ENCODE measurements around the gene MCC. TPM values are rescaled to one million over a fixed set of nuclear protein-coding genes. Genes with fewer than 3 reads are reported as not detected.

The MCC gene
- total RNA-seq, 1 experiment from 2014 or later: 23.5 TPM

DNA sequence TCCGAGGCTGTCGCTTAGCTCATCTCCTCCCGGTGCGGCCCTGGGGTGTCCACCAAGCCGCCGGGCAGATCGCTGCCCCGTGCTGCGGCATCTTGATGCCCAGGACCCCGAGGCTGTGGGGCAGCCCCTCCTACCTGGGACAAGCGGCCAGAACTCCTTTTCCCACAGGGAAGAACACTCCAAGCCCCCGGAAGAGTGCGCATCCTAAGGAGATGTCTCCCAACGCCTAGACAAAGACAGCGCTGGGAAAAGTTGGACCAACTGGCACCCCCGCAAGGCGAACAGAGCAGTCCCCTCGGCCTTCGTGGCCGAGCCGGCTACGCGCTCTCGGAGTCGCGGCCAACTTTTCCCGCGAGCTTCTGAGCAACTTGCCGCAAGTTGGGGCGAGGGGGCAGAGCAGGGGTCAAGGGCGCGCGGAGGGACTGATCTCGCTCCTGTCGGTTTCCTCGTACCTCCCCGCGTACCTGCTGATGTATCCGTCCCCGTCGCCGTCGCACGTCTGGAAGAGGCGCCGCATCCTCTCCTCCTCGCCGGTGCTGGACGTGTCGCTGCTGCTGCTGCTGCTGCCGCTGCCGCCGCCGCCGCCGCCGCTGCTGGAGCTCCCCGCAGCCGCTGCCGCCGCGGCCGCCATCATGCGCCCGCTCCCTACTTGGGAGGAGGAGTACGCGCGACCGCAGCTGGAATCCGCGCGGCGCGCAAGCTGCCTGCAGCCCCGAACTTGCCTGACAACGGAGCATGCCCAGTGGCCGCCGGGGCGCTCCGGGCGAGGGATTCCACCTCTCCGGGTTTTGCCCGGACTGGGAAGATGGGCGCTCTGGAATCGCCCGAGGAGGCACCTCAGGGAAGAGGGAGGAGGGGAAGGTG lies at the start of gene MCC (continued):
- TF ChIP-seq, protein P1, sequence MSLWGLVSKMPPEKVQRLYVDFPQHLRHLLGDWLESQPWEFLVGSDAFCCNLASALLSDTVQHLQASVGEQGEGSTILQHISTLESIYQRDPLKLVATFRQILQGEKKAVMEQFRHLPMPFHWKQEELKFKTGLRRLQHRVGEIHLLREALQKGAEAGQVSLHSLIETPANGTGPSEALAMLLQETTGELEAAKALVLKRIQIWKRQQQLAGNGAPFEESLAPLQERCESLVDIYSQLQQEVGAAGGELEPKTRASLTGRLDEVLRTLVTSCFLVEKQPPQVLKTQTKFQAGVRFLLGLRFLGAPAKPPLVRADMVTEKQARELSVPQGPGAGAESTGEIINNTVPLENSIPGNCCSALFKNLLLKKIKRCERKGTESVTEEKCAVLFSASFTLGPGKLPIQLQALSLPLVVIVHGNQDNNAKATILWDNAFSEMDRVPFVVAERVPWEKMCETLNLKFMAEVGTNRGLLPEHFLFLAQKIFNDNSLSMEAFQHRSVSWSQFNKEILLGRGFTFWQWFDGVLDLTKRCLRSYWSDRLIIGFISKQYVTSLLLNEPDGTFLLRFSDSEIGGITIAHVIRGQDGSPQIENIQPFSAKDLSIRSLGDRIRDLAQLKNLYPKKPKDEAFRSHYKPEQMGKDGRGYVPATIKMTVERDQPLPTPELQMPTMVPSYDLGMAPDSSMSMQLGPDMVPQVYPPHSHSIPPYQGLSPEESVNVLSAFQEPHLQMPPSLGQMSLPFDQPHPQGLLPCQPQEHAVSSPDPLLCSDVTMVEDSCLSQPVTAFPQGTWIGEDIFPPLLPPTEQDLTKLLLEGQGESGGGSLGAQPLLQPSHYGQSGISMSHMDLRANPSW (CRISPR knock-in tag; conservative IDR thresholded peaks at IDR 0.05; ENCODE audit: low read depth): no peak
- TF ChIP-seq, protein P2, sequence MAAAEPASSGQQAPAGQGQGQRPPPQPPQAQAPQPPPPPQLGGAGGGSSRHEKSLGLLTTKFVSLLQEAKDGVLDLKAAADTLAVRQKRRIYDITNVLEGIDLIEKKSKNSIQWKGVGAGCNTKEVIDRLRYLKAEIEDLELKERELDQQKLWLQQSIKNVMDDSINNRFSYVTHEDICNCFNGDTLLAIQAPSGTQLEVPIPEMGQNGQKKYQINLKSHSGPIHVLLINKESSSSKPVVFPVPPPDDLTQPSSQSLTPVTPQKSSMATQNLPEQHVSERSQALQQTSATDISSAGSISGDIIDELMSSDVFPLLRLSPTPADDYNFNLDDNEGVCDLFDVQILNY (CRISPR knock-in tag; IDR thresholded peaks at IDR 0.05): no peak; the same call in 1 of the 2 replicates
- TF ChIP-seq NR2C2 (CRISPR knock-in tag; IDR thresholded peaks at IDR 0.05) (0 out of 2 replicates have a peak, but pooled peaks have one; percentile 26), JUN (CRISPR knock-in tag; IDR thresholded peaks at IDR 0.05) (no peak), ZNF263 (CRISPR knock-in tag; IDR thresholded peaks at IDR 0.05; ENCODE audit: low read depth) (peak; percentile 70; the same call in 1 of the 2 replicates), FOXP1 (CRISPR knock-in tag; IDR thresholded peaks at IDR 0.05; ENCODE audit: borderline replicate concordance) (peak; percentile 94), NFYB (CRISPR knock-in tag; conservative IDR thresholded peaks at IDR 0.05; ENCODE audit: low read depth) (0 out of 2 replicates have a peak, but pooled peaks have one; percentile 18)

DNA sequence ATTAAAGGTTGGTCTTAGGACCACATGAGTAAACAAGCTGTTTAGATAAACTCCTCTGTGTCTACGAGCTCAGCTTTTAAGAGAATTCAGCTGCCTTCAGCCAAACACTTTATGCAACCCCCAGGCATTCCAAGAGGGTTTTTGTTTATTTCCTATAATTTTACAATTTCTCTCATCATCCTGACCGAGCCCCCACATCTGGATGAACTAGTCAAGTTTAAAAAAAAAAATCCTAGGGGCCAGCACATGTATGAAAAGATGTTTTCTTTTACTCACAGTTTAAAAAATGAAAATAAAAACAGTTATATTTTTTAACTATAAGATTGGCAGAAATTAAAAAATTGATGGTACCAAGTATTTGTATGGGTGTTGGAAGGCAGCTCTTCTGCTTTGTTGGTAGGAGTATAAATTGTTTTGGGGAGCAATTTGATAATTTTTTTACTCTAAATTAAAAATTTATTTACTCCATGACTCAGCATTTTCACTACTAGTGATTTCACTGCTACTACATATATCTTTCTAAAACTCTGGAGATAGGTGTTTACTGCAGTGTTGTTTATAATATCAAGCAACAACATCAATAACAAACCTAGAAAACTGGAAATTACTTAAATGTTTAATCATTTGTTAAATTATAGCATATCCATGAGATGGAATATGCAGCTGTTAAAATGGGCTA lies 43.4 kb upstream of the MCC start:
- DNase-seq (ENCODE audit: low spot score) (no peak), ATAC-seq (no peak)
- Mint-ChIP-seq H3K27me3 (ENCODE audit: low read depth) (no peaks in the 10 kb centered on the region; the same call in 1 of the 2 replicates), H3K9me3 (peaks cover 38% of the 10 kb centered on the region), H3K4me3 (no peak overlapping the region), H3K27ac (no peak overlapping the region), H3K4me1 (no peaks in the 10 kb centered on the region), H3K36me3 (peaks cover 59% of the 10 kb centered on the region)
- ChIA-PET POLR2A (no interaction called here), CTCF (no interaction called here)
- TF ChIP-seq ZNF219 (CRISPR knock-in tag; IDR thresholded peaks at IDR 0.05; ENCODE audit: borderline replicate concordance): no peak
- TF ChIP-seq, protein P3, sequence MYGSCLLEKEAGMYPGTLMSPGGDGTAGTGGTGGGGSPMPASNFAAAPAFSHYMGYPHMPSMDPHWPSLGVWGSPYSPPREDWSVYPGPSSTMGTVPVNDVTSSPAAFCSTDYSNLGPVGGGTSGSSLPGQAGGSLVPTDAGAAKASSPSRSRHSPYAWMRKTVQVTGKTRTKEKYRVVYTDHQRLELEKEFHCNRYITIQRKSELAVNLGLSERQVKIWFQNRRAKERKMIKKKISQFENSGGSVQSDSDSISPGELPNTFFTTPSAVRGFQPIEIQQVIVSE (CRISPR knock-in tag; IDR thresholded peaks at IDR 0.05; ENCODE audit: borderline replicate concordance): no peak
- TF ChIP-seq, protein P4, sequence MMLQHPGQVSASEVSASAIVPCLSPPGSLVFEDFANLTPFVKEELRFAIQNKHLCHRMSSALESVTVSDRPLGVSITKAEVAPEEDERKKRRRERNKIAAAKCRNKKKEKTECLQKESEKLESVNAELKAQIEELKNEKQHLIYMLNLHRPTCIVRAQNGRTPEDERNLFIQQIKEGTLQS (CRISPR knock-in tag; conservative IDR thresholded peaks at IDR 0.05): no peak
- TF ChIP-seq HMGA2 (CRISPR knock-in tag; IDR thresholded peaks at IDR 0.05): no peak
- TF ChIP-seq, protein P5, sequence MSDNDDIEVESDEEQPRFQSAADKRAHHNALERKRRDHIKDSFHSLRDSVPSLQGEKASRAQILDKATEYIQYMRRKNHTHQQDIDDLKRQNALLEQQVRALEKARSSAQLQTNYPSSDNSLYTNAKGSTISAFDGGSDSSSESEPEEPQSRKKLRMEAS (CRISPR knock-in tag; IDR thresholded peaks at IDR 0.05): no peak
- no peak for TF ChIP-seq ETV6 (CRISPR knock-in tag; IDR thresholded peaks at IDR 0.05)
- TF ChIP-seq, protein P6, sequence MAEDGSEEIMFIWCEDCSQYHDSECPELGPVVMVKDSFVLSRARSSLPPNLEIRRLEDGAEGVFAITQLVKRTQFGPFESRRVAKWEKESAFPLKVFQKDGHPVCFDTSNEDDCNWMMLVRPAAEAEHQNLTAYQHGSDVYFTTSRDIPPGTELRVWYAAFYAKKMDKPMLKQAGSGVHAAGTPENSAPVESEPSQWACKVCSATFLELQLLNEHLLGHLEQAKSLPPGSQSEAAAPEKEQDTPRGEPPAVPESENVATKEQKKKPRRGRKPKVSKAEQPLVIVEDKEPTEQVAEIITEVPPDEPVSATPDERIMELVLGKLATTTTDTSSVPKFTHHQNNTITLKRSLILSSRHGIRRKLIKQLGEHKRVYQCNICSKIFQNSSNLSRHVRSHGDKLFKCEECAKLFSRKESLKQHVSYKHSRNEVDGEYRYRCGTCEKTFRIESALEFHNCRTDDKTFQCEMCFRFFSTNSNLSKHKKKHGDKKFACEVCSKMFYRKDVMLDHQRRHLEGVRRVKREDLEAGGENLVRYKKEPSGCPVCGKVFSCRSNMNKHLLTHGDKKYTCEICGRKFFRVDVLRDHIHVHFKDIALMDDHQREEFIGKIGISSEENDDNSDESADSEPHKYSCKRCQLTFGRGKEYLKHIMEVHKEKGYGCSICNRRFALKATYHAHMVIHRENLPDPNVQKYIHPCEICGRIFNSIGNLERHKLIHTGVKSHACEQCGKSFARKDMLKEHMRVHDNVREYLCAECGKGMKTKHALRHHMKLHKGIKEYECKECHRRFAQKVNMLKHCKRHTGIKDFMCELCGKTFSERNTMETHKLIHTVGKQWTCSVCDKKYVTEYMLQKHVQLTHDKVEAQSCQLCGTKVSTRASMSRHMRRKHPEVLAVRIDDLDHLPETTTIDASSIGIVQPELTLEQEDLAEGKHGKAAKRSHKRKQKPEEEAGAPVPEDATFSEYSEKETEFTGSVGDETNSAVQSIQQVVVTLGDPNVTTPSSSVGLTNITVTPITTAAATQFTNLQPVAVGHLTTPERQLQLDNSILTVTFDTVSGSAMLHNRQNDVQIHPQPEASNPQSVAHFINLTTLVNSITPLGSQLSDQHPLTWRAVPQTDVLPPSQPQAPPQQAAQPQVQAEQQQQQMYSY (CRISPR knock-in tag; IDR thresholded peaks at IDR 0.05): no peak
- TF ChIP-seq ZBTB21 (CRISPR knock-in tag; IDR thresholded peaks at IDR 0.05; ENCODE audit: borderline replicate concordance): no peak
- TF ChIP-seq MYBL2 (CRISPR knock-in tag; IDR thresholded peaks at IDR 0.05): no peak
- TF ChIP-seq, protein P7, sequence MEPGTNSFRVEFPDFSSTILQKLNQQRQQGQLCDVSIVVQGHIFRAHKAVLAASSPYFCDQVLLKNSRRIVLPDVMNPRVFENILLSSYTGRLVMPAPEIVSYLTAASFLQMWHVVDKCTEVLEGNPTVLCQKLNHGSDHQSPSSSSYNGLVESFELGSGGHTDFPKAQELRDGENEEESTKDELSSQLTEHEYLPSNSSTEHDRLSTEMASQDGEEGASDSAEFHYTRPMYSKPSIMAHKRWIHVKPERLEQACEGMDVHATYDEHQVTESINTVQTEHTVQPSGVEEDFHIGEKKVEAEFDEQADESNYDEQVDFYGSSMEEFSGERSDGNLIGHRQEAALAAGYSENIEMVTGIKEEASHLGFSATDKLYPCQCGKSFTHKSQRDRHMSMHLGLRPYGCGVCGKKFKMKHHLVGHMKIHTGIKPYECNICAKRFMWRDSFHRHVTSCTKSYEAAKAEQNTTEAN (CRISPR knock-in tag; IDR thresholded peaks at IDR 0.05): no peak
- no peak for TF ChIP-seq MXD4 (CRISPR knock-in tag; IDR thresholded peaks at IDR 0.05; ENCODE audit: borderline replicate concordance)
- no peak for TF ChIP-seq IRF2 (CRISPR knock-in tag; IDR thresholded peaks at IDR 0.05; ENCODE audit: borderline replicate concordance, low read depth)
- TF ChIP-seq, protein P8, sequence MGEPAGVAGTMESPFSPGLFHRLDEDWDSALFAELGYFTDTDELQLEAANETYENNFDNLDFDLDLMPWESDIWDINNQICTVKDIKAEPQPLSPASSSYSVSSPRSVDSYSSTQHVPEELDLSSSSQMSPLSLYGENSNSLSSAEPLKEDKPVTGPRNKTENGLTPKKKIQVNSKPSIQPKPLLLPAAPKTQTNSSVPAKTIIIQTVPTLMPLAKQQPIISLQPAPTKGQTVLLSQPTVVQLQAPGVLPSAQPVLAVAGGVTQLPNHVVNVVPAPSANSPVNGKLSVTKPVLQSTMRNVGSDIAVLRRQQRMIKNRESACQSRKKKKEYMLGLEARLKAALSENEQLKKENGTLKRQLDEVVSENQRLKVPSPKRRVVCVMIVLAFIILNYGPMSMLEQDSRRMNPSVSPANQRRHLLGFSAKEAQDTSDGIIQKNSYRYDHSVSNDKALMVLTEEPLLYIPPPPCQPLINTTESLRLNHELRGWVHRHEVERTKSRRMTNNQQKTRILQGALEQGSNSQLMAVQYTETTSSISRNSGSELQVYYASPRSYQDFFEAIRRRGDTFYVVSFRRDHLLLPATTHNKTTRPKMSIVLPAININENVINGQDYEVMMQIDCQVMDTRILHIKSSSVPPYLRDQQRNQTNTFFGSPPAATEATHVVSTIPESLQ (CRISPR knock-in tag; IDR thresholded peaks at IDR 0.05): no peak
- TF ChIP-seq FOXJ3 (CRISPR knock-in tag; IDR thresholded peaks at IDR 0.05; ENCODE audit: borderline replicate concordance): no peak
- no peak for TF ChIP-seq ZNF317 (CRISPR knock-in tag; IDR thresholded peaks at IDR 0.05; ENCODE audit: borderline replicate concordance, low read depth)
